Measurements from ENCODE around the gene GPHA2. TPM values are rescaled to one million over a fixed set of nuclear protein-coding genes. Genes with fewer than 3 reads are reported as not detected.
A peak's percentile ranks its signal among the peaks of the same experiment; 100 is the strongest.

GPHA2 gene
- total and polyA plus RNA-seq, 2 of the 13 experiments (the other 11 are each of a cell fraction or from before 2014, with no cell fraction given) = 13.0 to 19.1 TPM

DNA sequence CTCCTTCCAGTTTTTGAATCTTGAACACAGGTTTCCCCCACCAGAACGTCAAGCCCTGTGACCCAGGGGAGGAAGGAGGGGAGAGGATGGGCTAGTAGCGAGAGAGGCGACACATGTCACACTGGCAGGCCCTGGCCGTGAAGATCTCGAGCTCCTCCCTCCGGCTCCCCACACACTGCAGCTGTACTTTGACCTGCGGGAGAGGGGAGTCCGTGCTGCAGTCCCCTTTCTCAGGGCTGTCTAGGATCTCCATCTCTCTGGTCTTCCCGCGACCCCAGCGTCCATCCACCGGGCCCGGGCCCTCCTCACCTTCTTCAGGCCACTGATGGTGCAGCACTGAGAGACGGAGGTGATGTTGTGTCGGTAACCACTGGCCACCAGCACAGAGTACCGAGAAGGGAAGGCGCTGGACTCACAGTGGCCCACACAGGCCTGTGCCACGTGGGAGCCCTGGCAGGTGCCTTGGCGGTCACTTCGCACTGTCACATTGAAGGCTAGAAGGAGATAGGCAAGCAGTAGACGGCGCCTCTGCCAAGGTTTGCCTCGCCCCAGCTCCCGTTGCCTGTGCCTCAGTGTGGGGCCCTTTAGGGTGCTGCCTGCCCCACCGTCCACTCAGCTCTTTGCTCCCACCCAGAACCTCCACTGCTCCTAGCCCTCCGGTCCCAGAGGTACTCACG lies 873 bp downstream of the GPHA2 start (continued):
- TF ChIP-seq, protein P1, sequence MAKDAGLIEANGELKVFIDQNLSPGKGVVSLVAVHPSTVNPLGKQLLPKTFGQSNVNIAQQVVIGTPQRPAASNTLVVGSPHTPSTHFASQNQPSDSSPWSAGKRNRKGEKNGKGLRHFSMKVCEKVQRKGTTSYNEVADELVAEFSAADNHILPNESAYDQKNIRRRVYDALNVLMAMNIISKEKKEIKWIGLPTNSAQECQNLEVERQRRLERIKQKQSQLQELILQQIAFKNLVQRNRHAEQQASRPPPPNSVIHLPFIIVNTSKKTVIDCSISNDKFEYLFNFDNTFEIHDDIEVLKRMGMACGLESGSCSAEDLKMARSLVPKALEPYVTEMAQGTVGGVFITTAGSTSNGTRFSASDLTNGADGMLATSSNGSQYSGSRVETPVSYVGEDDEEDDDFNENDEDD (CRISPR knock-in tag; IDR thresholded peaks at IDR 0.05; ENCODE audit: borderline replicate concordance) = peak; percentile 42; the same call in 1 of the 2 replicates
- TF ChIP-seq, protein P2, sequence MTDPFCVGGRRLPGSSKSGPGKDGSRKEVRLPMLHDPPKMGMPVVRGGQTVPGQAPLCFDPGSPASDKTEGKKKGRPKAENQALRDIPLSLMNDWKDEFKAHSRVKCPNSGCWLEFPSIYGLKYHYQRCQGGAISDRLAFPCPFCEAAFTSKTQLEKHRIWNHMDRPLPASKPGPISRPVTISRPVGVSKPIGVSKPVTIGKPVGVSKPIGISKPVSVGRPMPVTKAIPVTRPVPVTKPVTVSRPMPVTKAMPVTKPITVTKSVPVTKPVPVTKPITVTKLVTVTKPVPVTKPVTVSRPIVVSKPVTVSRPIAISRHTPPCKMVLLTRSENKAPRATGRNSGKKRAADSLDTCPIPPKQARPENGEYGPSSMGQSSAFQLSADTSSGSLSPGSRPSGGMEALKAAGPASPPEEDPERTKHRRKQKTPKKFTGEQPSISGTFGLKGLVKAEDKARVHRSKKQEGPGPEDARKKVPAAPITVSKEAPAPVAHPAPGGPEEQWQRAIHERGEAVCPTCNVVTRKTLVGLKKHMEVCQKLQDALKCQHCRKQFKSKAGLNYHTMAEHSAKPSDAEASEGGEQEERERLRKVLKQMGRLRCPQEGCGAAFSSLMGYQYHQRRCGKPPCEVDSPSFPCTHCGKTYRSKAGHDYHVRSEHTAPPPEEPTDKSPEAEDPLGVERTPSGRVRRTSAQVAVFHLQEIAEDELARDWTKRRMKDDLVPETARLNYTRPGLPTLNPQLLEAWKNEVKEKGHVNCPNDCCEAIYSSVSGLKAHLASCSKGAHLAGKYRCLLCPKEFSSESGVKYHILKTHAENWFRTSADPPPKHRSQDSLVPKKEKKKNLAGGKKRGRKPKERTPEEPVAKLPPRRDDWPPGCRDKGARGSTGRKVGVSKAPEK (CRISPR knock-in tag; IDR thresholded peaks at IDR 0.05; ENCODE audit: borderline replicate concordance) = no peak
- TF ChIP-seq KDM5B (CRISPR knock-in tag; IDR thresholded peaks at IDR 0.05; ENCODE audit: borderline replicate concordance) = peak; percentile 67; the same call in 1 of the 2 replicates
- TF ChIP-seq, protein P3, sequence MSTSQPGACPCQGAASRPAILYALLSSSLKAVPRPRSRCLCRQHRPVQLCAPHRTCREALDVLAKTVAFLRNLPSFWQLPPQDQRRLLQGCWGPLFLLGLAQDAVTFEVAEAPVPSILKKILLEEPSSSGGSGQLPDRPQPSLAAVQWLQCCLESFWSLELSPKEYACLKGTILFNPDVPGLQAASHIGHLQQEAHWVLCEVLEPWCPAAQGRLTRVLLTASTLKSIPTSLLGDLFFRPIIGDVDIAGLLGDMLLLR (CRISPR knock-in tag; IDR thresholded peaks at IDR 0.05) = no peak
- TF ChIP-seq GLI4 (CRISPR knock-in tag; IDR thresholded peaks at IDR 0.05; ENCODE audit: borderline replicate concordance) = 0 out of 2 replicates have a peak, but pooled peaks have one; percentile 59
- TF ChIP-seq ZNF879 (CRISPR knock-in tag; IDR thresholded peaks at IDR 0.05) = 0 out of 2 replicates have a peak, but pooled peaks have one; percentile 38
- peak; percentile 95; the same call in 1 of the 2 replicates for TF ChIP-seq ZNF136 (CRISPR knock-in tag; IDR thresholded peaks at IDR 0.05; ENCODE audit: low read depth)
- TF ChIP-seq SP5 (CRISPR knock-in tag; IDR thresholded peaks at IDR 0.05; ENCODE audit: borderline replicate concordance, low read depth) = peak; percentile 45; the same call in 1 of the 2 replicates
- no peak for TF ChIP-seq CHD2 (IDR thresholded peaks at IDR 0.05; ENCODE audit: low read depth, low read length)
- TF ChIP-seq, protein P4, sequence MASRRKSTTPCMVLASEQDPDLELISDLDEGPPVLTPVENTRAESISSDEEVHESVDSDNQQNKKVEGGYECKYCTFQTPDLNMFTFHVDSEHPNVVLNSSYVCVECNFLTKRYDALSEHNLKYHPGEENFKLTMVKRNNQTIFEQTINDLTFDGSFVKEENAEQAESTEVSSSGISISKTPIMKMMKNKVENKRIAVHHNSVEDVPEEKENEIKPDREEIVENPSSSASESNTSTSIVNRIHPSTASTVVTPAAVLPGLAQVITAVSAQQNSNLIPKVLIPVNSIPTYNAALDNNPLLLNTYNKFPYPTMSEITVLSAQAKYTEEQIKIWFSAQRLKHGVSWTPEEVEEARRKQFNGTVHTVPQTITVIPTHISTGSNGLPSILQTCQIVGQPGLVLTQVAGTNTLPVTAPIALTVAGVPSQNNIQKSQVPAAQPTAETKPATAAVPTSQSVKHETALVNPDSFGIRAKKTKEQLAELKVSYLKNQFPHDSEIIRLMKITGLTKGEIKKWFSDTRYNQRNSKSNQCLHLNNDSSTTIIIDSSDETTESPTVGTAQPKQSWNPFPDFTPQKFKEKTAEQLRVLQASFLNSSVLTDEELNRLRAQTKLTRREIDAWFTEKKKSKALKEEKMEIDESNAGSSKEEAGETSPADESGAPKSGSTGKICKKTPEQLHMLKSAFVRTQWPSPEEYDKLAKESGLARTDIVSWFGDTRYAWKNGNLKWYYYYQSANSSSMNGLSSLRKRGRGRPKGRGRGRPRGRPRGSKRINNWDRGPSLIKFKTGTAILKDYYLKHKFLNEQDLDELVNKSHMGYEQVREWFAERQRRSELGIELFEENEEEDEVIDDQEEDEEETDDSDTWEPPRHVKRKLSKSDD (CRISPR knock-in tag; IDR thresholded peaks at IDR 0.05; ENCODE audit: low read depth) = 0 out of 2 replicates have a peak, but pooled peaks have one; percentile 31
- TF ChIP-seq, protein P5, sequence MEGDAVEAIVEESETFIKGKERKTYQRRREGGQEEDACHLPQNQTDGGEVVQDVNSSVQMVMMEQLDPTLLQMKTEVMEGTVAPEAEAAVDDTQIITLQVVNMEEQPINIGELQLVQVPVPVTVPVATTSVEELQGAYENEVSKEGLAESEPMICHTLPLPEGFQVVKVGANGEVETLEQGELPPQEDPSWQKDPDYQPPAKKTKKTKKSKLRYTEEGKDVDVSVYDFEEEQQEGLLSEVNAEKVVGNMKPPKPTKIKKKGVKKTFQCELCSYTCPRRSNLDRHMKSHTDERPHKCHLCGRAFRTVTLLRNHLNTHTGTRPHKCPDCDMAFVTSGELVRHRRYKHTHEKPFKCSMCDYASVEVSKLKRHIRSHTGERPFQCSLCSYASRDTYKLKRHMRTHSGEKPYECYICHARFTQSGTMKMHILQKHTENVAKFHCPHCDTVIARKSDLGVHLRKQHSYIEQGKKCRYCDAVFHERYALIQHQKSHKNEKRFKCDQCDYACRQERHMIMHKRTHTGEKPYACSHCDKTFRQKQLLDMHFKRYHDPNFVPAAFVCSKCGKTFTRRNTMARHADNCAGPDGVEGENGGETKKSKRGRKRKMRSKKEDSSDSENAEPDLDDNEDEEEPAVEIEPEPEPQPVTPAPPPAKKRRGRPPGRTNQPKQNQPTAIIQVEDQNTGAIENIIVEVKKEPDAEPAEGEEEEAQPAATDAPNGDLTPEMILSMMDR (CRISPR knock-in tag; IDR thresholded peaks at IDR 0.05) = peak; percentile 82
- peak; percentile 33; the same call in 1 of the 2 replicates for TF ChIP-seq TBX2 (CRISPR knock-in tag; IDR thresholded peaks at IDR 0.05; ENCODE audit: borderline replicate concordance)
- TF ChIP-seq, protein P6, sequence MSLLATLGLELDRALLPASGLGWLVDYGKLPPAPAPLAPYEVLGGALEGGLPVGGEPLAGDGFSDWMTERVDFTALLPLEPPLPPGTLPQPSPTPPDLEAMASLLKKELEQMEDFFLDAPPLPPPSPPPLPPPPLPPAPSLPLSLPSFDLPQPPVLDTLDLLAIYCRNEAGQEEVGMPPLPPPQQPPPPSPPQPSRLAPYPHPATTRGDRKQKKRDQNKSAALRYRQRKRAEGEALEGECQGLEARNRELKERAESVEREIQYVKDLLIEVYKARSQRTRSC (CRISPR knock-in tag; IDR thresholded peaks at IDR 0.05; ENCODE audit: low read depth) = no peak
- TF ChIP-seq ZNF570 (CRISPR knock-in tag; IDR thresholded peaks at IDR 0.05; ENCODE audit: borderline replicate concordance) = no peak
- TF ChIP-seq SAP130 (CRISPR knock-in tag; IDR thresholded peaks at IDR 0.05; ENCODE audit: low read depth) = peak; percentile 77
- TF ChIP-seq ARNTL (CRISPR knock-in tag; IDR thresholded peaks at IDR 0.05) = peak; percentile 38; the same call in 1 of the 2 replicates
- peak; percentile 59; the same call in 1 of the 2 replicates for TF ChIP-seq RAD21 (CRISPR knock-in tag; IDR thresholded peaks at IDR 0.05)
- 0 out of 2 replicates have a peak, but pooled peaks have one; percentile 85 for TF ChIP-seq ZNF567 (CRISPR knock-in tag; IDR thresholded peaks at IDR 0.05; ENCODE audit: borderline replicate concordance)

Data from HepG2 (cell line).